Activated gamma-delta T cell treated with anti-CD3 and anti-CD28 coated beads, Interleukin-2, amount 50 U/mL, for 16 hours (primary cell): ENCODE results near the gene C2CD2.
"Not testable (repeated sequence)": the region's sequence is repeated elsewhere in the genome, so short reads cannot be mapped to it uniquely, and the experiment has no call there.

Experiments
- DNase-seq: peaks from one replicate; pipeline ENCODE4 v3.0.0-alpha.2; 2020; ENCODE audit warnings: low read depth

C2CD2 gene

GRCh38 chr21:41957991-41958766, 4.4 kb upstream of the C2CD2 start:
- DNase-seq: no peak

GRCh38 chr21:41956926-41957729, 3.3 kb upstream of the C2CD2 start:
- DNase-seq: no peak

GRCh38 chr21:41955516-41955915, 1.7 kb upstream of the C2CD2 start:
- no peak for DNase-seq

- DNase-seq: no peak
These were observed 1.1 kb upstream of the C2CD2 start for GRCh38 chr21:41954654-41955499.

GRCh38 chr21:41953249-41953830, 478 bp downstream of the C2CD2 start:
- no peak for DNase-seq

GRCh38 chr21:41952568-41953248, 1.1 kb downstream of the C2CD2 start:
- no peak for DNase-seq

- DNase-seq: no peak
These were observed 1.8 kb downstream of the C2CD2 start for GRCh38 chr21:41951876-41952567.

GRCh38 chr21:41950941-41951351, 2.9 kb downstream of the C2CD2 start:
- DNase-seq: no peak

DNA sequence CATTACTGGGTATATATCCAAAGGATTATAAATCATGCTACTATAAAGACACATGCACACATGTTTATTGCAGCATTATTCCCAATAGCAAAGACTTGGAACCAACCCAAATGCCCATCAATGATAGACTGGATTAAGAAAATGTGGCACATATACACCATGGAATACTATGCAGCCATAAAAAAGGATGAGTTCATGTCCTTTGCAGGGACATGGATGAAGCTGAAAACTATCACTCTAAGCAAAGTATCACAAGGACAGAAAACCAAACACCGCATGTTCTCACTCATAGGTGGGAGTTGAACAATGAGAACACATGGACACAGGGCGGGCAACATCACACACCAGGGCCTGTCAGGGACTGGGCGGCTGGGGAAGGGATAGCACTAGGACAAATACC, 4.2 kb downstream of the C2CD2 start:
- DNase-seq: not testable (repeated sequence)

GRCh38 chr21:41948901-41949300, 4.9 kb downstream of the C2CD2 start:
- no peak for DNase-seq

DNA sequence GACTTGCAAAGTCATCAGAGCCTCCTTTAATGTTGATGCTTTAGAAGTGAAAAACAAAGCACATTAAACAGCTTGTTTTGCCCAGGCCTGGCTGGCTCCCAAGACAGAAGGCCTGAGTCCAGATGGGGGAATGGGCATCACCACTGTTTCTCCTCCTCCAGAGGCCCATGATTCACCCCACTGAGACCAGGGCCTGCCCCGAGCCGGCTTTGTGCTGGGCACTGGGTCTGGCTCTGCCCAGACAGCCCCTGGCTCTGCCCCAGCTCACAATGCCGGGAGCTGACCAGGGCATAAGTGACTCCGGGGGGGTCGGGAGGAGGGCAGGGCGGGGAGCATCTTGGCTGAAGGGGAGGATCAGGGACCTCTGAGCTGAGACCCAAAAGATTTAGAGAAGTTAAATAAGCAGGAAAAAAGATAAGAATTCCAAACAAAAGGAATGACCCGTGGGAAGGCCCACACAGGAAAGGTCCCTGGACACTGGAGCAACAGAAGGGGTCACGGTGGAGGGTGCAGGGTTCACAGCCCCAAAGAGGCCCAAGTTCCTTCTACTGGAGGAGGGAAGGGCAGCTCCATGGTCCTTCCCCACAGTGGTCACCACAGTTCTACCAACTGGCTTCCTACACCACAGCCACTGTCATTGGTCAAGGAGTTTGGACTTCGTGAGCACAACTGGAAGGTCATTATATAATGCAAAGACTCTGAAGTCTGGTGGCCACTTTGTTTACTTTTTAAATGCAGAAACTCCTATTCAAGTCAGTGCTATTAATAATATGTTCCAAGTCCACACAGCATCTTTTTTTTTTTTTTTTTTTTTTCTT, 5.5 kb downstream of the C2CD2 start:
- DNase-seq: no peak

DNA sequence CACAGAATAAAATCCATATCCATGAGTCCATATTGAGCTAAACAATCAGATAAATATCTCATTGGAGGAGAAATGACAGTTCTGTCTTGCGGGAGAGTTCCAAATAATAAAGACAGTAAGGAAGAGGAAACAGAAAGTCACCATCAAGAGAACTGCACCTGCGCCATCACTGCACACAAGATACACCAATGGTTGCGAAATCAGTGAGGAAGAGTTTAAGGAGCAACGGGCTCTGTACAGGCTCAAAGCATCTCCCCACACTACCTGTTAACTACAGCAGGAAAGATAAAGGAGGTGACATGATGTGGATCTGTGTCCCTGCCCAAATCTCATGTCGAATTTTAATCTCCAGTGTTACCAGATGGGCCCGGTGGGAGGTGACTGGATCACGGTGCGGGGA, 7.8 kb downstream of the C2CD2 start:
- DNase-seq: no peak

DNA sequence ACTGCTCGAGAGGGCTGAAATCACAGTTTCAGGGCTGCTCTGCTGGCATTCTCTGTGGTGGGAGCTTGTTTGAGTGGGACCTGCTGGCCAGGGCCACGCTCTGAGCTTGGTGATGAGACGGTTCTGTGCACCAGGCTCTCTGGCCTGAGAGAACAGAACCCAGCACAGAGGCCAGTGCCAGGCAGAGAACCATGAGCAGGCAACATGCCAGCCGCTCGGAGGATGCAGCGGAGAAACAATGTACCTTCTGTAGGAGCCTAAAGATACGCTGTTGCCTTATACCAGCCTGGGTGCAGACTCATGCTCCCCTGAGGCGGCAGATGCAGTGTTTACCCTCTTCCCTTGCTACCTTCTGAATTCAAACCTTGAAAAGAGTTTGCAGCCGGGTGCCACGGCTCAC, 10.0 kb downstream of the C2CD2 start:
- DNase-seq: no peak

GRCh38 chr21:41942457-41942856, 11.4 kb downstream of the C2CD2 start:
- DNase-seq: no peak

DNA sequence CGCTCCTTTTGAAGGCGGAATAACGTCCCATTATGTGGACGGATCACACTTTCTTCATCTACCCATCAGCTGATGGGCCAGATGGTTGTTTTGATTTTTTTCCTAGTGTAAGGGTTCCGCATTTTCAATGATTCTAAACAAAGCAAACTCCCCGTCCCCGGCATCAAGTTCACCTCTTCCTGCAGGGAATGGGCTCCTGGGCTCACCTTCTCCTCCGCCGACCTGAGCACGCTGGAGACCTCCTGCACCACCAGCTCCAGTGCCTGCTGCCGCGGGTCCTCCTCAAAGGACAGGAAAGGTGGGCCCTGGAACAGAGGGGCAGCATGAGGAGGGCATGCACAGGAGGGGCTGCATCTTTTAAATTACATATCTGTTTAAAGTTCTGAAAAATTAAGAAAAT, 11.9 kb downstream of the C2CD2 start:
- no peak for DNase-seq

DNA sequence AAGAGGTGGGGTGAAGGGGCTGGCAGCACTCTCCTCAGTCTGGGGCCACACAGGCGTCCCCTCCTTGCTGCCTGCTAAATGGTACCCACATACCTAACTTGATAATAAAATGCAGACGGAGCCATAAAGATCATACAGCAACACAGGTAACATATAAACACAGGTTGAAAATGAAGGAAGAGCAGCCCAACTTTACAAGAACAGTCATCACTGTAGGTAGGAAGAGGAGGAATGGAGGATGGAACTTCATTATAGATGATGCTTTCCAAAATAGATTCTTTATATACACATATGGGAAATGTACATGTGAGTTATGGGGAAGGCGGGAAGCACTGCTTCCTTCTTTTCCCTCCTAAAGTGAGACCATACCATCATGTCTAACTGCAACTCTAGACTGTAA, 13.4 kb downstream of the C2CD2 start:
- DNase-seq: no peak

DNA sequence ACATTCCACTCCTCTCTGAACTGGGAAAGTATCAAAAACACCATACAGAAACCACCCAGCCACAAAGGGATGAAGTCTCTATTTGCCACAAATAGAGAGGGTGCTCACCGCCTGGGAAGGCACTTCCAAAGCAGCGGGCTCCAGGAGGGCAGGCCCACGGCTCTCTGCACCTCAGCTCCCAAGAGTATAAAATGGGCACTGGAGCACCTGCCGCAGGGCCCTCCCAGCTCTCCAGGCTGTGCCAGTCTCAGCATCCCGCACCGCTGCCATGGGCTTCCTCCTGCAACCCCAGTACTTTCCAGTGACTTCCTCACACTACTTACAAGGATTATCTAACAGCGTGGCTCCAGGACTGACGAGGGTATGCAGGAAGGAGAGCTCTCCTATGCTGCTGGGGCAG, 14.4 kb downstream of the C2CD2 start:
- no peak for DNase-seq

DNA sequence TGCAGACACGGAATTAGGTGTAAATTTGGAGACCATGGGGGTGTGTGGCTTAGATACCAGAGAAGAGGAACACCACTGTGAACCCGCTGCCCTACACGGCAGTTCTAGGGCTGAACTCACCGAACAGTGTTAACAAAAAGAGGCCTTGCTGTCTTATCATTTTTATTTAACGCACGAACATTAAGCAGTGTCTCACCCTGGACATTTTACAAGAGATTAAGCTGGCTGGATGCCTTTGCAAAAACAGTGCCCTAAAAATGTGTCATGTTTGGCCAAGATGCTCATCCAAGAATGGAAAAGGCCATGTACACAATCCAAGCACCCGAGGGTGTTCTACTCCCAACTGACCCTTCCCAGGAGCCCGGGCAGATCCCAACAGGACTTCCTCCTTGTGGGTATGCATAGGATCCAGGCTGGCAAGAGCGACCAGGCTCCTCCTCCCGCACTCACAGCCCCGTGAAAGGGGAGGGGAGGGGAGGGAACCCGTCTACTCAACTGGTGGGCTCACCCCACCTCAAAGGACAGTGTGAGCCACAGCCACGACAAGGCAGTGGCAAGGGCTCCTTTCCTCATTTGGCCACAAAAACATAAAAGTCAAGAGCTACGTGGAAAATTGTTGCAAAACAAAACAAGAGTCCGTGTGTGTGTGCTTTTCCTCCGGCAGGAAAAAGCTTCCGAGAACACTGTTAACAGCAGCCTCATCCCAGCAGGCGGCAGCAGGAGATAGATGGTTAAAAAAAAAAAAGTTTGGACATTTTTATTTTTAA, 20.3 kb downstream of the C2CD2 start:
- no peak for DNase-seq

GRCh38 chr21:41932576-41933312, 21.1 kb downstream of the C2CD2 start:
- DNase-seq: no peak
